ENCODE data around the gene SPIRE2. TPM values are rescaled to one million over a fixed set of nuclear protein-coding genes. Genes with fewer than 3 reads are reported as not detected.
"Not testable (repeated sequence)": the region's sequence is repeated elsewhere in the genome, so short reads cannot be mapped to it uniquely, and the experiment has no call there.

Gene SPIRE2
- total and polyA plus RNA-seq, 2 donors (not counting 1 experiment from before 2014, with no cell fraction given) = 0.59 to 3.8 TPM

DNA sequence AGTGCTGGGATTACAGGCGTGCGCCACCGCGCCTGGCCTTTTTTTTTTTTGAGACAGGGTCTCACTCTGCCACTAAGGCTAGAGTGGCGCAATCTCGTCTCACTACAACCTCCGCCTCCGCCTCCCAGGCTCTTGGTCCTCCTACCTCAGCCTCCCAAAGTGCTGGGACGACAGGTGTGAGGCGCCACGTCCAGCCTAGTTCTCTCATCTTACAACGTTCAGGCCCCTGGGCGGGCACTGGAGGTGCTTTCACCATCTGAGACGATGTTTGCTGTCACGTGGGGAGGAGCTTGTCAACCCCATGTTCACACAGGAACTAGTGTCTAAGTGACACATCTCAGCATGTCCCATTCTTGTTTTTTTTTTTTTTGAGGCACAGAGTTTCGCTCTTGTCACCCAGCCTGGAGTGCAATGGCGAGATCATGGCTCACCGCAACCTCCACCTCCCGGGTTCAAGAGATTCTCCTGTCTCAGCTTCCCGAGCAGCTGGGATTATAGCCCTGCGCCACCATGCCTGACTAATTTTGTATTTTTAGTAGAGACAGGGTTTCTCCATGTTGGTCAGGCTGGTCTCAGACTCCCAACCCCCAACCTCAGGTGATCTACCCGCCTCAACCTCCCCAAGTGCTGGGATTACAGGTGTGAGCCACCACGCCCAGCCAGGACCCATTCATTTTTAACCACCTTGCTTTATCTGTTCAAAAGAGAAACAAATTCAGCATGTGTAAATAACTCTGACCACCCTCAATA lies 6.7 kb upstream of the SPIRE2 start:
- no peak for TF ChIP-seq EZH2 (IDR thresholded peaks at IDR 0.05; ENCODE audit: low read length, missing control alignments)
- TF ChIP-seq, protein P1, sequence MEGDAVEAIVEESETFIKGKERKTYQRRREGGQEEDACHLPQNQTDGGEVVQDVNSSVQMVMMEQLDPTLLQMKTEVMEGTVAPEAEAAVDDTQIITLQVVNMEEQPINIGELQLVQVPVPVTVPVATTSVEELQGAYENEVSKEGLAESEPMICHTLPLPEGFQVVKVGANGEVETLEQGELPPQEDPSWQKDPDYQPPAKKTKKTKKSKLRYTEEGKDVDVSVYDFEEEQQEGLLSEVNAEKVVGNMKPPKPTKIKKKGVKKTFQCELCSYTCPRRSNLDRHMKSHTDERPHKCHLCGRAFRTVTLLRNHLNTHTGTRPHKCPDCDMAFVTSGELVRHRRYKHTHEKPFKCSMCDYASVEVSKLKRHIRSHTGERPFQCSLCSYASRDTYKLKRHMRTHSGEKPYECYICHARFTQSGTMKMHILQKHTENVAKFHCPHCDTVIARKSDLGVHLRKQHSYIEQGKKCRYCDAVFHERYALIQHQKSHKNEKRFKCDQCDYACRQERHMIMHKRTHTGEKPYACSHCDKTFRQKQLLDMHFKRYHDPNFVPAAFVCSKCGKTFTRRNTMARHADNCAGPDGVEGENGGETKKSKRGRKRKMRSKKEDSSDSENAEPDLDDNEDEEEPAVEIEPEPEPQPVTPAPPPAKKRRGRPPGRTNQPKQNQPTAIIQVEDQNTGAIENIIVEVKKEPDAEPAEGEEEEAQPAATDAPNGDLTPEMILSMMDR (conservative IDR thresholded peaks at IDR 0.05 in 1 of 2, IDR thresholded peaks at IDR 0.05 in 1 of 2; ENCODE audit: low read depth in 1 of 2, low read length in 2 of 2) = no peak
- Histone ChIP-seq H3K9ac (ENCODE audit: insufficient read depth, low read length) (no peak overlapping the region), H2AFZ (ENCODE audit: low read length) (no peak overlapping the region), H3K36me3 (ENCODE audit: control insufficient read depth, insufficient read depth, low read length) (no peaks in the 10 kb centered on the region), H3K27me3 (ENCODE audit: control insufficient read depth, insufficient read depth, low read length) (no peaks in the 10 kb centered on the region), H3K4me2 (ENCODE audit: extremely low read depth, insufficient read depth, low read length) (no peak overlapping the region), H3K9me3 (ENCODE audit: control insufficient read depth, insufficient read depth, low read depth, low read length) (no peaks in the 10 kb centered on the region), H3K4me1 (ENCODE audit: control insufficient read depth, extremely low read depth, insufficient read depth, low read length) (no peaks in the 10 kb centered on the region), H3K27ac (ENCODE audit: insufficient read depth, low read length) (no peak overlapping the region), H3K79me2 (ENCODE audit: control insufficient read depth, insufficient read depth, low read length) (no peaks in the 10 kb centered on the region), H4K20me1 (ENCODE audit: control insufficient read depth, extremely low read depth, insufficient read depth, low read length) (no peaks in the 10 kb centered on the region), H3K4me3 (replicated peaks in 1 of 4; ENCODE audit: control extremely low read depth in 1 of 4, insufficient read depth in 1 of 4, low read depth in 3 of 4, low read length in 4 of 4) (no peak overlapping the region)
- DNase-seq (ENCODE audit: low read depth in 2 of 2) = no peak

DNA sequence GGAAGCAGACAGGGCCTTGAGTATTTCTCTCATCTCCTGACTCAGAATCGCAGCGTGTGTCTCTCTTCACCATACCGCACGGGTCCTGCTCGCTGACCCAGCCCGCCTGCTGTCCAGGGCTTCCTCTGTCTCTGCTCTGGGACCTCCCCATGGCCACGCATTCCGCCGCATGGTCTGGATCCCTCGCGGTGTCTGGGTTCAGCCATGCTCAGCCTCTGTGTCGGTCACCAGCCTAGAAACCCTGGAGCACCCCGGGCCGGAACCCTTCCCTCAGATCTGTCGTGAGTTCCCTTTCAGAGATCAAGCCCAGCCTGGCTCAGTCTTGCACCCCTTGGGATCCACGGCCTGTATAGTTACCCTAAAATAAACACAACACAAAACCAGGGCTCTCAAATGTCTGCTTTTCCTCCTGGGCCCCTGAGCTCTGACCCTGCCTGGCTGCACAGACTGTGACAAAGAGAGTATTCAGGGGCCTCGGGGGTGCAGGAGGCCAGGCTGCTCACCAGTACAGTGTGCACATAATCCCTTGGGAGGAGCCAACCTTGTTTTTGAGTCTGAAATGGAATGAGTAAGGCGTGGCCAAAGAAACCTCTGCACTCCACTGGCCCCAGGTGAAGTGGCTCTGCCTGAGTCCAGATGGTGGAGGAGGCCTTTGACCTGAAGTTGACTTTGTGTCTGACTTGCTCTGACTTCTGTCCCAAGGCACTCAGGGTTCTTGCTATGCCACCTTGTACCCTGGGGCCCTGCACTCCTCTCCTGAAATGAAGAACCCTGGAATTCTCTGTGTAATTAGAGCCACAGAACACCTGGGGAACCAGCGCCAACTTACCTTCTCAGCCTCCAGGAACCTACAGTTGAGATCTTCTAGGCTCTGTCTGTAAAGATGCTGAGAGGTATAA lies 5.8 kb upstream of the SPIRE2 start:
- no peak for DNase-seq (ENCODE audit: low read depth in 2 of 2)
- TF ChIP-seq, protein P1 (conservative IDR thresholded peaks at IDR 0.05 in 1 of 2, IDR thresholded peaks at IDR 0.05 in 1 of 2; ENCODE audit: low read depth in 1 of 2, low read length in 2 of 2) = no peak
- no peak for TF ChIP-seq EZH2 (IDR thresholded peaks at IDR 0.05; ENCODE audit: low read length, missing control alignments)

DNA sequence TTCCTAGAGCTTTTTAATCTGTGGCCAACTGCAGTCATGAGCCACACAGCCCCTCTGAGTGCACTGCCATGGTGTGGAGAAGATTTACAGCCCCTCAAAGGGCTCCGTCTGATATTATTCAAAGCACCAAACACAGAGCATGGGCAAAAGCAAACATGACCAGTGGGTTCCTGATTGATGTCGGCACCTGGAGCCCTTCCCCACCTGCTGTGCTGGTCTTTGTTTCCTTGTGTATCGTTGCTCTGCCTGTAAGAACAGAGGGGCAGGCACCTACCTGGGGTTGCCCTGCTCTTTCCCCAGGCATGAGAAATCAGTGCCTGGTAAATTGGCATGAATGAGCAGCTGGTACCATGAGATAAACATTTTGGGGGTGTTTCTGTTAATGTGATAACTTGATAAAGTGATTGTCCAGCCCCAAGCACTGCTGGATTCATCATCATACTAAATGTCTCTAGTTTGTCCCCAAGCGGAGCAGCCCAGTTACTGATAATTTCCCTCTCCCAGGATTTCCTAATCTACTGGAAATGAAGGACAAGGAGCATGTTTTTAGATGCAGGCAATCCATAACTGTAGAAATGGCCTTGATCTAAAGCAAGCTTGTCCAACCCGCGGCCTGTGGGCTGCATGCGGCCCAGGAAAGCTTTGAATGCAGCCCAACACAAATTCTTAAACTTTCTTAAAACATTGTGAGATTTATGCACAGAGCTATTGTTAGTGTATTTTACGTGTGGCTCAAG lies 5.0 kb upstream of the SPIRE2 start:
- H3K4me3 ChIP-seq (replicated peaks in 1 of 4; ENCODE audit: control extremely low read depth in 1 of 4, insufficient read depth in 1 of 4, low read depth in 3 of 4, low read length in 4 of 4) = no peak overlapping the region
- peaks cover 3% of the 10 kb centered on the region for H3K4me1 ChIP-seq (ENCODE audit: control insufficient read depth, extremely low read depth, insufficient read depth, low read length)
- no peak overlapping the region for H3K4me2 ChIP-seq (ENCODE audit: extremely low read depth, insufficient read depth, low read length)
- H3K36me3 ChIP-seq (ENCODE audit: control insufficient read depth, insufficient read depth, low read length) = no peaks in the 10 kb centered on the region
- H3K27ac ChIP-seq (ENCODE audit: insufficient read depth, low read length) = no peak overlapping the region
- H2AFZ ChIP-seq (ENCODE audit: low read length) = no peak overlapping the region
- H3K27me3 ChIP-seq (ENCODE audit: control insufficient read depth, insufficient read depth, low read length) = no peaks in the 10 kb centered on the region
- TF ChIP-seq, protein P1 (conservative IDR thresholded peaks at IDR 0.05 in 1 of 2, IDR thresholded peaks at IDR 0.05 in 1 of 2; ENCODE audit: low read depth in 1 of 2, low read length in 2 of 2) = no peak
- no peak for TF ChIP-seq EZH2 (IDR thresholded peaks at IDR 0.05; ENCODE audit: low read length, missing control alignments)
- no peak overlapping the region for H3K9ac ChIP-seq (ENCODE audit: insufficient read depth, low read length)
- no peaks in the 10 kb centered on the region for H3K79me2 ChIP-seq (ENCODE audit: control insufficient read depth, insufficient read depth, low read length)
- H4K20me1 ChIP-seq (ENCODE audit: control insufficient read depth, extremely low read depth, insufficient read depth, low read length) = no peaks in the 10 kb centered on the region
- DNase-seq (ENCODE audit: low read depth in 2 of 2) = no peak
- no peaks in the 10 kb centered on the region for H3K9me3 ChIP-seq (ENCODE audit: control insufficient read depth, insufficient read depth, low read depth, low read length)

More for the DNA sequence above, 5.8 kb upstream of the SPIRE2 start:
- Histone ChIP-seq H3K79me2 (ENCODE audit: control insufficient read depth, insufficient read depth, low read length) (no peaks in the 10 kb centered on the region), H3K9me3 (ENCODE audit: control insufficient read depth, insufficient read depth, low read depth, low read length) (no peaks in the 10 kb centered on the region), H3K27ac (ENCODE audit: insufficient read depth, low read length) (no peak overlapping the region), H2AFZ (ENCODE audit: low read length) (no peak overlapping the region), H3K27me3 (ENCODE audit: control insufficient read depth, insufficient read depth, low read length) (no peaks in the 10 kb centered on the region), H3K36me3 (ENCODE audit: control insufficient read depth, insufficient read depth, low read length) (no peaks in the 10 kb centered on the region), H3K4me3 (replicated peaks in 1 of 4; ENCODE audit: control extremely low read depth in 1 of 4, insufficient read depth in 1 of 4, low read depth in 3 of 4, low read length in 4 of 4) (no peak overlapping the region), H3K4me1 (ENCODE audit: control insufficient read depth, extremely low read depth, insufficient read depth, low read length) (no peaks in the 10 kb centered on the region), H3K4me2 (ENCODE audit: extremely low read depth, insufficient read depth, low read length) (no peak overlapping the region), H3K9ac (ENCODE audit: insufficient read depth, low read length) (no peak overlapping the region), H4K20me1 (ENCODE audit: control insufficient read depth, extremely low read depth, insufficient read depth, low read length) (no peaks in the 10 kb centered on the region)

DNA sequence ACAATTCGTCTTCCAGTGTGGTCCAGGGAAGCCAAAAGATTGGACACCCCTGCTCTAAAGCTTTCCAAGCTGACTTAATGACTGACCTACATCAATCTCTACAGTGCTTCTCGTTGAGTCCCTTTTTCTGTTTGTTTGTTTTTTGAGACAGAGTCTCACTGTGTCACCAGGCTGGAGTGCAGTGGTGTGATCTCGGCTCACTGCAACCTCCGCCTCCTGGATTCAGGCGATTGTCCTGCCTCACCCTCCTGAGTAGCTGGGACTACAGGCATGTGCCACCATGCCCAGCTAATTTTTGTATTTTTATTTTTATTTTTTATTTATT lies 4.5 kb upstream of the SPIRE2 start:
- H3K4me1 ChIP-seq (ENCODE audit: control insufficient read depth, extremely low read depth, insufficient read depth, low read length); H3K9ac ChIP-seq (ENCODE audit: insufficient read depth, low read length); H3K27ac ChIP-seq (ENCODE audit: insufficient read depth, low read length); H3K4me3 ChIP-seq (replicated peaks in 1 of 4; ENCODE audit: control extremely low read depth in 1 of 4, insufficient read depth in 1 of 4, low read depth in 3 of 4, low read length in 4 of 4); H4K20me1 ChIP-seq (ENCODE audit: control insufficient read depth, extremely low read depth, insufficient read depth, low read length); H3K4me2 ChIP-seq (ENCODE audit: extremely low read depth, insufficient read depth, low read length); H2AFZ ChIP-seq (ENCODE audit: low read length); DNase-seq (ENCODE audit: low read depth in 2 of 2); H3K27me3 ChIP-seq (ENCODE audit: control insufficient read depth, insufficient read depth, low read length); H3K9me3 ChIP-seq (ENCODE audit: control insufficient read depth, insufficient read depth, low read depth, low read length); H3K36me3 ChIP-seq (ENCODE audit: control insufficient read depth, insufficient read depth, low read length); H3K79me2 ChIP-seq (ENCODE audit: control insufficient read depth, insufficient read depth, low read length): not testable (repeated sequence)

Data from fibroblast of lung (primary cell).